Lung (tissue), 12 donors: Measurements from ENCODE around the gene SYNE1. TPM values are rescaled to one million over a fixed set of nuclear protein-coding genes. Genes with fewer than 3 reads are reported as not detected.

Source experiments
- ATAC-seq: fragments of 200-7000 bp; cut with Tn5 transposase; one replicate; pipeline ENCODE4 v1.9.1; 2020; ENCODE audit warnings: moderate number of reproducible peaks; ENCODE audit not compliant: insufficient read depth, low FRiP score
- DNase-seq, 3 donors: peaks; one replicate each; pipeline ENCODE4 v3.0.0-alpha.2; 2013 to 2017
- H3K27ac ChIP-seq, 2 donors: one replicate each; pipeline ENCODE4 v1.5.1; 2013; ENCODE audit warnings: mild to moderate bottlenecking in 2 of 2, moderate library complexity in 2 of 2, control low read depth in 1 of 2, inconsistent platforms in 1 of 2, low read depth in 1 of 2, low read length in 1 of 2
- H3K27me3 ChIP-seq, 3 donors: one replicate each; pipeline ENCODE4 v1.5.1; 2013; ENCODE audit warnings: low read length in 2 of 3; ENCODE audit not compliant: control insufficient read depth in 3 of 3, insufficient read depth in 3 of 3
- H3K36me3 ChIP-seq, 4 donors: one replicate each; pipeline ENCODE4 v1.5.1; 2013; ENCODE audit warnings: low read length in 4 of 4, mild to moderate bottlenecking in 1 of 4, moderate library complexity in 1 of 4; ENCODE audit not compliant: control insufficient read depth in 4 of 4, insufficient read depth in 4 of 4
- H3K4me1 ChIP-seq, 5 donors: one replicate each; pipeline ENCODE4 v1.5.1; 2013; ENCODE audit warnings: low read length in 5 of 5, mild to moderate bottlenecking in 2 of 5, moderate library complexity in 1 of 5; ENCODE audit not compliant: control insufficient read depth in 5 of 5, insufficient read depth in 5 of 5
- H3K4me3 ChIP-seq: one replicate; pipeline ENCODE4 v1.5.1; 2013; ENCODE audit warnings: mild to moderate bottlenecking, control low read depth, moderate library complexity
- H3K9ac ChIP-seq, 2 donors: one replicate each; pipeline ENCODE4 v1.5.1; 2013; ENCODE audit warnings: low read length in 2 of 2, control low read depth in 1 of 2; ENCODE audit not compliant: insufficient read depth in 1 of 2
- H3K9me3 ChIP-seq, 4 donors: one replicate each; pipeline ENCODE4 v1.5.1; 2013; ENCODE audit warnings: low read length in 3 of 4, mild to moderate bottlenecking in 1 of 4, moderate library complexity in 1 of 4; ENCODE audit not compliant: control insufficient read depth in 4 of 4, insufficient read depth in 3 of 4
- WGBS, 2 donors: extraction: QIAGEN DNeasy Blood & Tissue Kit; methylation state at CpG; one replicate each; pipeline ENCODE4 v1.1.7; 2013; 5-methylcytosine and 5-hydroxymethylcytosine counted together
- polyA plus RNA-seq, 2 donors: library from polyadenylated mRNA; stranded (reverse); fragments of 200-250 nt; gene quantifications; one replicate each; pipeline ENCODE4 v1.2.1, GENCODE V29; 2013
- total RNA-seq, 2 donors: library from RNA; depleted of rRNA in 1 of 2; stranded (reverse); fragments of >200 nt in 1 of 2; gene quantifications; one replicate each; pipeline ENCODE4 v1.2.1, GENCODE V29; 2014 to 2021
- TF ChIP-seq, protein P1 (sequence below): IDR thresholded peaks from 2 replicates; pipeline ENCODE4 v1.5.1; 2012; ENCODE audit warnings: mild to moderate bottlenecking; ENCODE audit errors: control extremely low read depth, extremely low read depth
- donor health status: control.
- donor health status: control.
- donor health status: Bipolar disorder and iron deficiency.
- donor health status: healthy.
- donor health status: DM: yes; HTN: yes; CAD: no.

SYNE1 gene
- total and polyA plus RNA-seq, 4 donors = 26.4 to 352 (median 131) TPM

DNA sequence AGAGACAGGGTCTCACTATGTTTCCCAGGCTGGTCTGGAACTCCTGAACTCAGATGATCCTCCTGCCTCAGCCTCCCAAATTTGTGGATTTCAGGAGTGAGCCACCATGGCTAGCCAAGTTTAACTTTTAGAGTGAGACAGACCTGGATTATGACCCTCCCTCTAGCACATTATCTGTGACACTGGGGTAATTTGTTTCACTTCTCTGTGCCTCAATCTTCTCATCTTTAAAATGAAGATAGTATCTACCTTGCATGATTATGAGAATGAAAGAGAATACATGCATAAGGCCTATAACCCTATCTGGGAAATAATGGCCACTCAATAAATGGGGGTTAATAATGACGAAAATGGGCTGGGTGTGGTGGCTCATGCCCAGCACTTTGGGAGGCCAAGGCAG is 373.6 kb downstream of the SYNE1 start:
- no peaks in the 10 kb centered on the region for H3K4me1 ChIP-seq
- H3K27me3 ChIP-seq = no peaks in the 10 kb centered on the region
- DNase-seq = no peak
- ATAC-seq = no peak
- no peak overlapping the region for H3K4me3 ChIP-seq
- no peak overlapping the region for H3K27ac ChIP-seq
- TF ChIP-seq, protein P1, sequence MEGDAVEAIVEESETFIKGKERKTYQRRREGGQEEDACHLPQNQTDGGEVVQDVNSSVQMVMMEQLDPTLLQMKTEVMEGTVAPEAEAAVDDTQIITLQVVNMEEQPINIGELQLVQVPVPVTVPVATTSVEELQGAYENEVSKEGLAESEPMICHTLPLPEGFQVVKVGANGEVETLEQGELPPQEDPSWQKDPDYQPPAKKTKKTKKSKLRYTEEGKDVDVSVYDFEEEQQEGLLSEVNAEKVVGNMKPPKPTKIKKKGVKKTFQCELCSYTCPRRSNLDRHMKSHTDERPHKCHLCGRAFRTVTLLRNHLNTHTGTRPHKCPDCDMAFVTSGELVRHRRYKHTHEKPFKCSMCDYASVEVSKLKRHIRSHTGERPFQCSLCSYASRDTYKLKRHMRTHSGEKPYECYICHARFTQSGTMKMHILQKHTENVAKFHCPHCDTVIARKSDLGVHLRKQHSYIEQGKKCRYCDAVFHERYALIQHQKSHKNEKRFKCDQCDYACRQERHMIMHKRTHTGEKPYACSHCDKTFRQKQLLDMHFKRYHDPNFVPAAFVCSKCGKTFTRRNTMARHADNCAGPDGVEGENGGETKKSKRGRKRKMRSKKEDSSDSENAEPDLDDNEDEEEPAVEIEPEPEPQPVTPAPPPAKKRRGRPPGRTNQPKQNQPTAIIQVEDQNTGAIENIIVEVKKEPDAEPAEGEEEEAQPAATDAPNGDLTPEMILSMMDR = no peak
- H3K9ac ChIP-seq = no peak overlapping the region
- peaks cover 0 to 3% (median 0%) of the 10 kb centered on the region in 4 donors for H3K9me3 ChIP-seq
- 43 to 93% methylated on average over 1 of the region's 1 CpG for WGBS, 2 donors
- H3K36me3 ChIP-seq = peaks cover 18 to 40% (median 36%) of the 10 kb centered on the region in 4 donors

DNA sequence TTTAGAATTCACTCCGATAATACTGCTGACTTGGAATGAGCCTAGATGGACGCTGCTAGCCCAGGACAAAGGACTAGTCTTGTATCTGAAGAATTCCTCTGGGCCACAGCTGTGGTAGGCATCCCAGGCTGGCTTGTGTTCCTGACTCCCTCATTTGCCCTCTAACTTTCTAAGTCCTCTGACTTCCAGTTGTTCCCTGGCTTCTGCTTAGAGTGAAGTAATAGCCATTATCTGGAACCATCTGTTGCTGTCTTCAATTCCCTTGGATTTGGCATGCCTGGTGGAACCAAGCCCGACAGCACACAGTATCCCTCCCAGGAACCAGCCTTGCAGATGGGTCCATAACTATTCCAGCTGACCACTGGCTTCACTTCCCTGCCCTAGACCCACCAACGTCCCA is 376.0 kb downstream of the SYNE1 start:
- H3K27ac ChIP-seq = peak overlapping the region; percentile 37 to 69
- 85 to 89% methylated on average over 4 of the region's 4 CpGs for WGBS, 2 donors
- peak; percentile 39 for ATAC-seq

GRCh38 chr6:152259234-152259633 is 377.9 kb downstream of the SYNE1 start:
- no peaks in the 10 kb centered on the region for H3K4me1 ChIP-seq
- DNase-seq (no peak), ATAC-seq (no peak)
- TF ChIP-seq, protein P1 = no peak
- H3K36me3 ChIP-seq = peaks cover 34 to 51% (median 41%) of the 10 kb centered on the region in 4 donors
- H3K27ac ChIP-seq = no peak overlapping the region
- H3K9me3 ChIP-seq = peaks cover 0 to 3% (median 0%) of the 10 kb centered on the region in 4 donors
- no peak overlapping the region for H3K9ac ChIP-seq
- H3K27me3 ChIP-seq = no peaks in the 10 kb centered on the region
- 80 to 85% methylated on average over 3 of the region's 3 CpGs for WGBS, 2 donors
- H3K4me3 ChIP-seq = no peak overlapping the region

More for the DNA sequence above, 376.0 kb downstream of the SYNE1 start:
- H3K36me3 ChIP-seq = peaks cover 25 to 43% (median 37%) of the 10 kb centered on the region in 4 donors
- no peak overlapping the region for H3K4me3 ChIP-seq
- peaks cover 0 to 3% (median 0%) of the 10 kb centered on the region in 4 donors for H3K9me3 ChIP-seq
- no peaks in the 10 kb centered on the region for H3K27me3 ChIP-seq
- no peak for DNase-seq
- no peaks in the 10 kb centered on the region for H3K4me1 ChIP-seq
- TF ChIP-seq, protein P1 = no peak
- no peak overlapping the region for H3K9ac ChIP-seq

- no peaks in the 10 kb centered on the region for H3K27me3 ChIP-seq
- no peaks in the 10 kb centered on the region for H3K4me1 ChIP-seq
- peaks cover 33 to 41% (median 38%) of the 10 kb centered on the region in 4 donors for H3K36me3 ChIP-seq
- no peak overlapping the region for H3K27ac ChIP-seq
- DNase-seq (no peak), ATAC-seq (no peak)
- no peak overlapping the region for H3K4me3 ChIP-seq
- H3K9ac ChIP-seq = no peak overlapping the region
- TF ChIP-seq, protein P1 = no peak
- H3K9me3 ChIP-seq = no peaks in the 10 kb centered on the region
Observed at GRCh38 chr6:152257581-152257980, 379.6 kb downstream of the SYNE1 start.
